ENCODE measurements around the gene NLE1. TPM values are rescaled to one million over a fixed set of nuclear protein-coding genes. Genes with fewer than 3 reads are reported as not detected.
A peak's percentile ranks its signal among the peaks of the same experiment; 100 is the strongest.
"Not testable (repeated sequence)": the region's sequence is repeated elsewhere in the genome, so short reads cannot be mapped to it uniquely, and the experiment has no call there.

Gene NLE1
- total and polyA plus RNA-seq, 2 donors, result 4.9 to 11.2 TPM

GRCh38 chr17:35154196-35155165 is 12.4 kb upstream of the NLE1 start:
- no peaks in the 10 kb centered on the region for H3K4me1 ChIP-seq (ENCODE audit: control insufficient read depth in 2 of 2, insufficient read depth in 2 of 2, low read length in 2 of 2)
- H3K36me3 ChIP-seq (ENCODE audit: control insufficient read depth in 2 of 2, insufficient read depth in 2 of 2, low read length in 1 of 2), result no peaks in the 10 kb centered on the region
- H3K27me3 ChIP-seq (ENCODE audit: control insufficient read depth in 2 of 2, insufficient read depth in 1 of 2, low read length in 1 of 2), result no peaks in the 10 kb centered on the region
- no peak overlapping the region for H3K4me3 ChIP-seq (ENCODE audit: low read length in 2 of 2)
- no peaks in the 10 kb centered on the region for H3K9me3 ChIP-seq (ENCODE audit: control insufficient read depth in 2 of 2, insufficient read depth in 1 of 2, low read length in 1 of 2)
- no peak overlapping the region for H3K27ac ChIP-seq (ENCODE audit: low read depth in 1 of 2, low read length in 1 of 2)
- WGBS, result 98% methylated on average over 13 of the region's 13 CpGs
- DNase-seq (ENCODE audit: low read depth in 6 of 9, low spot score in 9 of 9), result no peak

DNA sequence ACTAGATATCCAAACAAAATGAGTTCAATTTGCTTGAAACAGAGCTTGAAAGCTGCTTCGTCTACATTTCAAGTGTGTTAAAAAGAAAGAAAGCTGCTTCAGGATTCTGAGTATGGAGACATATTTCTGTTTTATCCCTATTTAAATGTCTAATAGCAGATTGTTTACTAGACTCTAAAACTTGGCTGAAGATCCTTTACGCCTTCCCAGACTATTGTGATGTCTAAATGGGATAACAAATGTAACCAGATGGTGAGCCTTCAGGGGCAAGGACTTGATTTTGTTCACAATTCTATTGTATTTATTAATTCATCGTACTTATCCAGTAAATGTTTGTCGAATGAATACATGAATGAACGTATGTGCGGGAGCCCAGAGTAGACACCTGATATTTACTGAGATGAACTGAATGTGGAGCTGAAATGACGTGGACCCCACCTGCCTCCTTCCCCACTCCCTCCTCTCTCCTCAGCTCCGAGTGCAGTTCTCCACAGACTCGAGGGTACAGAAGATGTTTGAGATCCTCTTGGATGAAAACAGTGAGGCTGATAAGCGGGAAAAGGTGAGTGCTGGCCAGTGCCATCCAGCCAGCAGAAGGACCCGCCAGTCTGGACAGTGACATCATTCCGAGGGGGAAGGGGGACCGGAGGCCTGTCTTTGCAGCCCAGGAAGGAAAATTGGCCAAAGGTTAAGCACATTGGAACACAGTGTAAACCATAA is 10.5 kb upstream of the NLE1 start:
- no peaks in the 10 kb centered on the region for H3K4me1 ChIP-seq (ENCODE audit: control insufficient read depth in 2 of 2, insufficient read depth in 2 of 2, low read length in 2 of 2)
- H3K4me3 ChIP-seq (ENCODE audit: low read length in 2 of 2), result no peak overlapping the region
- DNase-seq (ENCODE audit: low read depth in 6 of 9, low spot score in 9 of 9), result no peak
- WGBS, result 94% methylated on average over 13 of the region's 13 CpGs
- no peak overlapping the region for H3K27ac ChIP-seq (ENCODE audit: low read depth in 1 of 2, low read length in 1 of 2)
- no peaks in the 10 kb centered on the region for H3K36me3 ChIP-seq (ENCODE audit: control insufficient read depth in 2 of 2, insufficient read depth in 2 of 2, low read length in 1 of 2)
- peaks cover 0 to 6% of the 10 kb centered on the region in 2 donors for H3K27me3 ChIP-seq (ENCODE audit: control insufficient read depth in 2 of 2, insufficient read depth in 1 of 2, low read length in 1 of 2)
- H3K9me3 ChIP-seq (ENCODE audit: control insufficient read depth in 2 of 2, insufficient read depth in 1 of 2, low read length in 1 of 2), result no peaks in the 10 kb centered on the region

DNA sequence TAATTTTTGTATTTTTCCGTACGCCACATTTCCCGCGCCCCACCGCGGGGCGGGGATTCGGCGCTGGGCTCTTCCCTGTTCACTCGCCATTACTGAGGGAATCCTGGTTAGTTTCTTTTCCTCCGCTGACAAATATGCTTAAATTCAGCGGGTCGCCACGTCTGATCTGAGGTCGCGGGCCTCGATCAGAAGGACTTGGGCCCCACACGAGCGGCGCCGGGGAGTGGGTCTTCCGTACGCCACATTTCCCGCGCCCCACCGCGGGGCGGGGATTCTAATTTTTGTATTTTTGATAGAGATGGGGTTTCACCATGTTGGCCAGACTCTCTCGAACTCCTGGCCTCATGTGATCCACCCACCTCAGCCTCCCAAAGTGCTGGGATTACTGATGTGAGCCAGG is 9.0 kb upstream of the NLE1 start:
- not testable (repeated sequence) for H3K27ac ChIP-seq (ENCODE audit: low read depth in 1 of 2, low read length in 1 of 2); H3K4me3 ChIP-seq (ENCODE audit: low read length in 2 of 2); H3K9me3 ChIP-seq (ENCODE audit: control insufficient read depth in 2 of 2, insufficient read depth in 1 of 2, low read length in 1 of 2); H3K36me3 ChIP-seq (ENCODE audit: control insufficient read depth in 2 of 2, insufficient read depth in 2 of 2, low read length in 1 of 2); H3K27me3 ChIP-seq (ENCODE audit: control insufficient read depth in 2 of 2, insufficient read depth in 1 of 2, low read length in 1 of 2); H3K4me1 ChIP-seq (ENCODE audit: control insufficient read depth in 2 of 2, insufficient read depth in 2 of 2, low read length in 2 of 2)
- DNase-seq (ENCODE audit: low read depth in 6 of 9, low spot score in 9 of 9), result peak in 1 of 9 donors; percentile 19
- WGBS, result 96% methylated on average over 29 of the region's 29 CpGs

- H3K4me3 ChIP-seq (ENCODE audit: low read length in 2 of 2), result no peak overlapping the region
- H3K27ac ChIP-seq (ENCODE audit: low read depth in 1 of 2, low read length in 1 of 2), result no peak overlapping the region
- WGBS, result 97% methylated on average over 11 of the region's 11 CpGs
- H3K36me3 ChIP-seq (ENCODE audit: control insufficient read depth in 2 of 2, insufficient read depth in 2 of 2, low read length in 1 of 2), result no peaks in the 10 kb centered on the region
- H3K27me3 ChIP-seq (ENCODE audit: control insufficient read depth in 2 of 2, insufficient read depth in 1 of 2, low read length in 1 of 2), result peaks cover 0 to 6% of the 10 kb centered on the region in 2 donors
- no peak for DNase-seq (ENCODE audit: low read depth in 6 of 9, low spot score in 9 of 9)
- H3K4me1 ChIP-seq (ENCODE audit: control insufficient read depth in 2 of 2, insufficient read depth in 2 of 2, low read length in 2 of 2), result no peaks in the 10 kb centered on the region
- no peaks in the 10 kb centered on the region for H3K9me3 ChIP-seq (ENCODE audit: control insufficient read depth in 2 of 2, insufficient read depth in 1 of 2, low read length in 1 of 2)
Observed at GRCh38 chr17:35149941-35150340, 7.8 kb upstream of the NLE1 start.

DNA sequence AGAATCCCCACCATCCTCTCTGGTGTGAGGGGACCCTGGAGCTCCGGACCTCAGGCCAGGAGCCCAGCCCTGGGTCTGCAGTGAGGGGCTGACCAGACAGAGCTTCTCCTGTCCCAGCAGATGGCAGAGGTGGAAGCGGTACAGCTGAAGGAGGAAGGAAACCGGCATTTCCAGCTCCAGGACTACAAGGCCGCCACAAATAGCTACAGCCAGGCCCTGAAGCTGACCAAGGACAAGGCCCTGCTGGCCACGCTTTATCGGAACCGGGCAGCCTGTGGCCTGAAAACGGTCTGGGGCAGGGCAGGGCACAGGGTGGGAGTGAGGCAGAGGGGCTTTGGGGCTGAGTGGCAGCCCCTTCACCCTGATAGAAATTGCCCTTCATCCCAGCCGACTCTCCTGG is 6.0 kb upstream of the NLE1 start:
- DNase-seq (ENCODE audit: low read depth in 6 of 9, low spot score in 9 of 9), result no peak
- Histone ChIP-seq H3K9me3 (ENCODE audit: control insufficient read depth in 2 of 2, insufficient read depth in 1 of 2, low read length in 1 of 2) (no peaks in the 10 kb centered on the region), H3K27me3 (ENCODE audit: control insufficient read depth in 2 of 2, insufficient read depth in 1 of 2, low read length in 1 of 2) (peaks cover 0 to 6% of the 10 kb centered on the region in 2 donors), H3K36me3 (ENCODE audit: control insufficient read depth in 2 of 2, insufficient read depth in 2 of 2, low read length in 1 of 2) (no peaks in the 10 kb centered on the region), H3K27ac (ENCODE audit: low read depth in 1 of 2, low read length in 1 of 2) (no peak overlapping the region), H3K4me1 (ENCODE audit: control insufficient read depth in 2 of 2, insufficient read depth in 2 of 2, low read length in 2 of 2) (no peaks in the 10 kb centered on the region), H3K4me3 (ENCODE audit: low read length in 2 of 2) (no peak overlapping the region)
- 92% methylated on average over 9 of the region's 9 CpGs for WGBS

- Histone ChIP-seq H3K4me3 (ENCODE audit: low read length in 2 of 2) (no peak within 1 kb of the TSS), H3K27ac (ENCODE audit: low read depth in 1 of 2, low read length in 1 of 2) (no peak within 1 kb of the TSS), H3K4me1 (ENCODE audit: control insufficient read depth in 2 of 2, insufficient read depth in 2 of 2, low read length in 2 of 2) (peaks cover 0 to under 1% of the 10 kb centered on the region in 2 donors), H3K27me3 (ENCODE audit: control insufficient read depth in 2 of 2, insufficient read depth in 1 of 2, low read length in 1 of 2) (peaks cover 0 to 6% of the 10 kb centered on the region in 2 donors), H3K9me3 (ENCODE audit: control insufficient read depth in 2 of 2, insufficient read depth in 1 of 2, low read length in 1 of 2) (no peaks in the 10 kb centered on the region), H3K36me3 (ENCODE audit: control insufficient read depth in 2 of 2, insufficient read depth in 2 of 2, low read length in 1 of 2) (no peaks in the 10 kb centered on the region)
- DNase-seq (ENCODE audit: low read depth in 6 of 9, low spot score in 9 of 9), result no peak
- WGBS, result 92% methylated on average over 4 of the region's 4 CpGs
Observed at GRCh38 chr17:35147375-35147905, 5.3 kb upstream of the NLE1 start, which contains the start of gene UNC45B. TSS of gene UNC45B (plus strand) at chr17:35147817. CDS start at chr17:35148264, 447 bp downstream.

DNA sequence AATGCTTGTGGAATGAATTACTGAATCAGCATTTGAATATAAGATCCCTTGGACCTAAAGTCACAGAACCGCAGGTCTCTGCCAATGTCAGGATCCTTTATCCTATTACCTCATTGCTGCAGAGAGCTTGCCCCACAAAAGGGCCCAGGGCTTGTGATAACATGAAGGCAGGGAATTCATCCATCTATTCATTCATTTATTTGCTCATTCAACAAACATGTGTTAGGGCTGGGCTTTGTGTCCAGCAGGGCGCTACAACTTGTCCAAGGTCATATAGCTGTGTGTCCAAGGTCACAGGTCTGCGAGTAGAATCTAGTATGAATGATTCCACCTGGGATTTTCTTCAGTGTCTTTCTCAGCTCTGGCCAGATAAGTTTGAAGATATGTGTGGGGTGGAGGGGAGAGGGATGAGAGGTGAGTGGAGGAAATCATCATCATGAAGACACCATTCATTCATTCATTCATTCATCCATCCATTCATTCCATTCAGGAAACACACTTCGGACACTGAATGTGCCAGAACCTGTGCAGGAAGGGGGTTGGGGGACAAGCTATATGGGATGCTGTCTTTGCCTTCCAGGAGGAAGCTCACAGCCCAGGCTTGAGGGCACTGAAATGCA is 4.2 kb upstream of the NLE1 start:
- no peak for DNase-seq (ENCODE audit: low read depth in 6 of 9, low spot score in 9 of 9)
- 95% methylated on average over 4 of the region's 4 CpGs for WGBS
- Histone ChIP-seq H3K4me3 (ENCODE audit: low read length in 2 of 2) (no peak overlapping the region), H3K27me3 (ENCODE audit: control insufficient read depth in 2 of 2, insufficient read depth in 1 of 2, low read length in 1 of 2) (peaks cover 0 to 6% of the 10 kb centered on the region in 2 donors), H3K36me3 (ENCODE audit: control insufficient read depth in 2 of 2, insufficient read depth in 2 of 2, low read length in 1 of 2) (no peaks in the 10 kb centered on the region), H3K27ac (ENCODE audit: low read depth in 1 of 2, low read length in 1 of 2) (no peak overlapping the region), H3K4me1 (ENCODE audit: control insufficient read depth in 2 of 2, insufficient read depth in 2 of 2, low read length in 2 of 2) (peaks cover 0 to 3% of the 10 kb centered on the region in 2 donors), H3K9me3 (ENCODE audit: control insufficient read depth in 2 of 2, insufficient read depth in 1 of 2, low read length in 1 of 2) (no peaks in the 10 kb centered on the region)

- Histone ChIP-seq H3K4me3 (ENCODE audit: low read length in 2 of 2) (no peak overlapping the region), H3K4me1 (ENCODE audit: control insufficient read depth in 2 of 2, insufficient read depth in 2 of 2, low read length in 2 of 2) (peaks cover 2 to 7% of the 10 kb centered on the region in 2 donors), H3K9me3 (ENCODE audit: control insufficient read depth in 2 of 2, insufficient read depth in 1 of 2, low read length in 1 of 2) (no peaks in the 10 kb centered on the region), H3K27me3 (ENCODE audit: control insufficient read depth in 2 of 2, insufficient read depth in 1 of 2, low read length in 1 of 2) (peaks cover 0 to 6% of the 10 kb centered on the region in 2 donors), H3K27ac (ENCODE audit: low read depth in 1 of 2, low read length in 1 of 2) (no peak overlapping the region), H3K36me3 (ENCODE audit: control insufficient read depth in 2 of 2, insufficient read depth in 2 of 2, low read length in 1 of 2) (peaks cover 0 to 2% of the 10 kb centered on the region in 2 donors)
- 96% methylated on average over 4 of the region's 4 CpGs for WGBS
- no peak for DNase-seq (ENCODE audit: low read depth in 6 of 9, low spot score in 9 of 9)
Observed at GRCh38 chr17:35144840-35145239, 2.7 kb upstream of the NLE1 start.
